Tibial nerve (tissue), 4 donors: ENCODE data around the gene TDG. TPM values are rescaled to one million over a fixed set of nuclear protein-coding genes. Genes with fewer than 3 reads are reported as not detected.
A peak's percentile ranks its signal among the peaks of the same experiment; 100 is the strongest.

ENCODE experiments used
- DNase-seq, 2 donors: peaks; one replicate each; pipeline ENCODE4 v3.0.0-alpha.2; 2019; ENCODE audit warnings: low spot score in 2 of 2
- H3K27ac ChIP-seq, 4 donors: fragments of 200-600 bp; sonication (generic) in 3 of 4; one replicate each; pipeline ENCODE4 v1.5.1; 2017 to 2019; ENCODE audit warnings: mild to moderate bottlenecking in 1 of 4
- H3K27me3 ChIP-seq, 2 donors: fragments of 200-600 bp; sonication (generic) in 1 of 2; one replicate each; pipeline versions ENCODE4 v1.5.1 to v1.6.0; 2017 to 2019
- H3K36me3 ChIP-seq, 3 donors: fragments of 200-600 bp; sonication (generic); one replicate each; pipeline ENCODE4 v1.5.1; 2018 to 2019
- H3K4me1 ChIP-seq, 4 donors: fragments of 200-600 bp; sonication (generic) in 3 of 4; one replicate each; pipeline ENCODE4 v1.5.1; 2017 to 2019
- H3K4me3 ChIP-seq, 4 donors: fragments of 200-600 bp; sonication (generic) in 3 of 4; one replicate each; pipeline ENCODE4 v1.5.1; 2017 to 2019; ENCODE audit warnings: mild to moderate bottlenecking in 1 of 4, moderate library complexity in 1 of 4
- H3K9me3 ChIP-seq, 4 donors: fragments of 200-600 bp; sonication (generic) in 3 of 4; one replicate each; pipeline ENCODE4 v1.5.1; 2017 to 2019
- EP300 ChIP-seq, 2 donors: sonication (generic); formaldehyde crosslinking; IDR thresholded peaks; one replicate each; pipeline ENCODE4 v1.6.1; 2017; ENCODE audit warnings: antibody characterized with exemption in 2 of 2, mild to moderate bottlenecking in 1 of 2
- POLR2A ChIP-seq, 2 donors: fragments of 450-650 bp; IDR thresholded peaks; one replicate each; pipeline ENCODE4 v1.6.1; 2017; ENCODE audit warnings: antibody characterized with exemption in 2 of 2, mild to moderate bottlenecking in 2 of 2, moderate library complexity in 2 of 2
- WGBS, 2 donors: methylation state at CpG; one replicate each; pipeline ENCODE4 v1.1.5; 2018; 5-methylcytosine and 5-hydroxymethylcytosine counted together
- total RNA-seq, 4 donors: library from RNA; depleted of rRNA; stranded (reverse); fragments of >200 nt; gene quantifications; one replicate each; pipeline ENCODE4 v1.1.0, GENCODE V29; 2016
- TF ChIP-seq, protein P1 (sequence below), 5 experiments: fragments of 200-600 bp in 3 of 5; fragments of 450-650 bp in 2 of 5; sonication (generic) in 3 of 5; IDR thresholded peaks; one replicate each; pipeline ENCODE4 v1.5.1; 2016 to 2019; ENCODE audit warnings: antibody characterized with exemption in 5 of 5, mild to moderate bottlenecking in 3 of 5, moderate library complexity in 2 of 5

Gene TDG
- total RNA-seq, 4 donors from 2014 or later: 13.7 to 23.7 (median 20.0) TPM

DNA sequence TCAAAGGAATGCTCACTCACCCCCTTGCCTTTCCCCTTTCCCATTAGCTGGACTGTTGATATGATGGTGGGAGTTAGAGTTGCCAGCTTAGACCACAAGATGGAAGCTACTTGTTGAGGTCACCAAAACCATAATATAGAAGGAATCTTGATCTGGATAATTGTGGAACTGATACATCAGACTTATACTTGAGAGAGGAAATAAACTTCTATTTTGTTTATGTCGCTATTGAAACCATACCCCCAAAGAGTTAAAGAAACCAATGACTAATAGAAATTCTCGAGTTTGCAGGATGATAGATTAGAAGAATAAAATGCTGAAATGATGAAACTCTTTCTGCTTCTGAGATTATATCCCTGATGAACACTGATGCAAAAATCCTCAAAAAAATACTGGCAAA lies 37.9 kb downstream of the TDG start:
- H3K36me3 ChIP-seq: peaks cover 0 to 7% (median 0%) of the 10 kb centered on the region in 3 donors
- TF ChIP-seq EP300 (IDR thresholded peaks at IDR 0.05) (no peak), POLR2A (IDR thresholded peaks at IDR 0.05) (no peak)
- TF ChIP-seq, protein P1, sequence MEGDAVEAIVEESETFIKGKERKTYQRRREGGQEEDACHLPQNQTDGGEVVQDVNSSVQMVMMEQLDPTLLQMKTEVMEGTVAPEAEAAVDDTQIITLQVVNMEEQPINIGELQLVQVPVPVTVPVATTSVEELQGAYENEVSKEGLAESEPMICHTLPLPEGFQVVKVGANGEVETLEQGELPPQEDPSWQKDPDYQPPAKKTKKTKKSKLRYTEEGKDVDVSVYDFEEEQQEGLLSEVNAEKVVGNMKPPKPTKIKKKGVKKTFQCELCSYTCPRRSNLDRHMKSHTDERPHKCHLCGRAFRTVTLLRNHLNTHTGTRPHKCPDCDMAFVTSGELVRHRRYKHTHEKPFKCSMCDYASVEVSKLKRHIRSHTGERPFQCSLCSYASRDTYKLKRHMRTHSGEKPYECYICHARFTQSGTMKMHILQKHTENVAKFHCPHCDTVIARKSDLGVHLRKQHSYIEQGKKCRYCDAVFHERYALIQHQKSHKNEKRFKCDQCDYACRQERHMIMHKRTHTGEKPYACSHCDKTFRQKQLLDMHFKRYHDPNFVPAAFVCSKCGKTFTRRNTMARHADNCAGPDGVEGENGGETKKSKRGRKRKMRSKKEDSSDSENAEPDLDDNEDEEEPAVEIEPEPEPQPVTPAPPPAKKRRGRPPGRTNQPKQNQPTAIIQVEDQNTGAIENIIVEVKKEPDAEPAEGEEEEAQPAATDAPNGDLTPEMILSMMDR (IDR thresholded peaks at IDR 0.05): no peak

DNA sequence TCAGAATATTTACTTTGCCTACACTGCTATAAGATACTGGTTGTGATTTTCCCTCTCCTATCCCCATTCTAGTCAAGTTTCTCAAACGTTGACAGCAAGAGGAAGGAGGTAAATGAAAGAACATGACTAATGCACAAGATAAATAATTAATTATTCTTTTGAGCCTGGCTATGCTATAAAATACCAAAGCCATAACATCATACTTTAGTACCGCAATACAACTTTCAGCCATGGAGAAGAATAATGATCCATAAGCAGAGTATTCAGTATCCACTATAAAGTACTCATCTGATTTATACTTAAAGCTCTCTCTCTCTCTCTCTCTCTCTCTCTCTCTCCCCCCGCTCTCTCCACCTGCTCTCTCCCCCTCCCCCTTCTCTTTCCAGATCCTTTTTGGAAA lies 41.3 kb downstream of the TDG start:
- Histone ChIP-seq H3K27ac (no peak overlapping the region), H3K36me3 (peaks cover 0 to 7% (median 0%) of the 10 kb centered on the region in 3 donors), H3K4me3 (no peak overlapping the region), H3K9me3 (no peaks in the 10 kb centered on the region), H3K4me1 (no peaks in the 10 kb centered on the region), H3K27me3 (no peaks in the 10 kb centered on the region)
- WGBS, 2 donors: 30 to 38% methylated on average over 3 of the region's 3 CpGs
- no peak for DNase-seq
- no peak for TF ChIP-seq EP300 (IDR thresholded peaks at IDR 0.05)
- TF ChIP-seq POLR2A (IDR thresholded peaks at IDR 0.05): no peak
- TF ChIP-seq, protein P1 (IDR thresholded peaks at IDR 0.05): no peak

More for the DNA sequence above, 37.9 kb downstream of the TDG start:
- Histone ChIP-seq H3K27ac (no peak overlapping the region), H3K4me3 (no peak overlapping the region), H3K4me1 (no peaks in the 10 kb centered on the region), H3K27me3 (no peaks in the 10 kb centered on the region), H3K9me3 (no peaks in the 10 kb centered on the region)
- 74 to 78% methylated on average over 2 of the region's 2 CpGs for WGBS, 2 donors
- no peak for DNase-seq

DNA sequence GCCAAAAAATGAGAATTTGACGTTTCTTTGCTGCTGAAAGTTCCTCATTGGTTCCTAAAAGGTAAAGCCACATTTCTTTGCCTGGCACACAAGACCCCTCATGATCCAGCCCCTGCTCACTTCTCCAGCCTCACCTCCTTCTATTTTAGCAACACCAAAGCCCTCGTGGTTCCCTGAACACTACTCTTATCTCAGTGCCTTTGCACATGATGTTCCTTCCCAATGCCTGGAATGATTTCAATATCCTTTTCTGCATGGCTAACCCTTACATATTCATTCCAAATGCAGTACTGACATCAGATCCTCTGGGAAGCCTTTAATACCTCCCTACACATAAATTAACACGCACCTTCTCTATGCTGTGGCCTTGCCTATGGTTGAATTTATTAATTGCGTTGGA lies 44.4 kb downstream of the TDG start:
- no peak overlapping the region for H3K27ac ChIP-seq
- 90 to 98% methylated on average over 4 of the region's 4 CpGs for WGBS, 2 donors
- TF ChIP-seq, protein P1 (IDR thresholded peaks at IDR 0.05): no peak
- TF ChIP-seq EP300 (IDR thresholded peaks at IDR 0.05) (no peak), POLR2A (IDR thresholded peaks at IDR 0.05) (no peak)

DNA sequence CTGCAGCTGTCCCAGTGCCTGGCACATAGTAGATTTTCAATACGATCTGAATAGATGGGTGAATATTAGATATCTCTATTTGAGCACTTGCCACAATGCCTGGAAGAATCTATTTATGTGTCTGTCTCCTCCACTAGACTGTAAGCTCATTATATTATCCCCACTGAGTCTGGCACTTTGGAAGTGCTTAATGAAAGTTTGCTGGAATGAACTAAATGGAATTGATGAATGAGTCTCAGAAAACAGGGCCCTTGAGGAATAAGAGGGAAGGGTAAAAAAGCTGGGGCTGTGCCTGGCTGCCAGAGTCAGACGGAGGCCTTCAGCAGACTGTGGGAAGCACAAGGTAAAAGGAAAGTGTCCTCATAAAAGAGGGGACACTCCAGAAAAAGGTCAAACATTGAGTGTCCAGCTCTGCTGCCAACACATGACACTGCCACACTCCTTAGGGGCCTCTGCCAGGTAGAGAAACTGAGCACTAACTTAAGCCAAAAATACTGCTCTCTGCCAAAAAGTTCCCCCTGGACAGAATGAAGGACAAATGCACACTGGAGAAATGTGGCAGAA lies 45.0 kb downstream of the TDG start:
- WGBS, 2 donors: 72 to 73% methylated on average over 2 of the region's 2 CpGs
- Histone ChIP-seq H3K36me3 (peaks cover 0 to 16% (median 0%) of the 10 kb centered on the region in 3 donors), H3K4me1 (no peaks in the 10 kb centered on the region), H3K27me3 (no peaks in the 10 kb centered on the region), H3K4me3 (no peak overlapping the region), H3K27ac (peak overlapping the region in 1 of 4 donors; percentile 9), H3K9me3 (no peaks in the 10 kb centered on the region)
- DNase-seq: no peak
- TF ChIP-seq POLR2A (IDR thresholded peaks at IDR 0.05): no peak
- no peak for TF ChIP-seq EP300 (IDR thresholded peaks at IDR 0.05)
- TF ChIP-seq, protein P1 (IDR thresholded peaks at IDR 0.05): no peak

More for the DNA sequence above, 44.4 kb downstream of the TDG start:
- no peaks in the 10 kb centered on the region for H3K27me3 ChIP-seq
- H3K4me3 ChIP-seq: no peak overlapping the region
- H3K9me3 ChIP-seq: no peaks in the 10 kb centered on the region
- H3K4me1 ChIP-seq: no peaks in the 10 kb centered on the region
- no peak for DNase-seq
- peaks cover 0 to 16% (median 0%) of the 10 kb centered on the region in 3 donors for H3K36me3 ChIP-seq

DNA sequence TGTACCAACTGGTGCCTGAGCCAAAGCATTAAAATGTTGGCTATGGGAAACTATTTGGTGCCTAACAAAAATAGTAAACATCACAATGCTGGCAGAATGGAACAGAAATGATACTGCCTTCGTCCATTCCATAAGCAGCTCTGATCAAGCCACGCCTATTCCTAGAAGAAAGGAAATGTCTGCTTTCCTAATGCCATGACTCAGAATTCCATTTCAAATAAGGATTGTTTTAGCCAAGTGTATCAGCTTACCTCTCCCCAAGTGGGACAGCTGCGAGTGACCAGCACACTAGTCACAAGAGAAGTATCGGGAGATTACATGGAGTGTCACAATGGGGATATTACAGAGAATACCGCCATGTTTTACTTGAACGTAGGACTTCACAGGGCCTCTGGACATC lies 45.6 kb downstream of the TDG start:
- H3K9me3 ChIP-seq: no peaks in the 10 kb centered on the region

More for the DNA sequence above, 45.6 kb downstream of the TDG start:
- Histone ChIP-seq H3K4me1 (no peaks in the 10 kb centered on the region), H3K27ac (peak overlapping the region in 1 of 4 donors; percentile 9), H3K27me3 (no peaks in the 10 kb centered on the region), H3K36me3 (peaks cover 0 to 16% (median 0%) of the 10 kb centered on the region in 3 donors), H3K4me3 (no peak overlapping the region)
- WGBS, 2 donors: 71 to 72% methylated on average over 6 of the region's 6 CpGs
- TF ChIP-seq, protein P1 (IDR thresholded peaks at IDR 0.05): no peak
- TF ChIP-seq EP300 (IDR thresholded peaks at IDR 0.05): peak in 1 of 2 donors; percentile 38
- no peak for DNase-seq
